Activated CD4-positive, alpha-beta T cell treated with anti-CD3 and anti-CD28 coated beads, Interleukin-2, Interleukin-4, amounts not matched to agents 100 ng/mL and 50 ng/mL, durations not matched to agents 16 hours and 8 hours (primary cell): Measurements from ENCODE around the gene COG2.
A peak's percentile ranks its signal among the peaks of the same experiment; 100 is the strongest.
"Not testable (repeated sequence)": the region's sequence is repeated elsewhere in the genome, so short reads cannot be mapped to it uniquely, and the experiment has no call there.

Source experiments
- DNase-seq: peaks from one replicate; pipeline ENCODE4 v3.0.0-alpha.2; 2020; ENCODE audit warnings: low spot score

COG2 gene

DNA sequence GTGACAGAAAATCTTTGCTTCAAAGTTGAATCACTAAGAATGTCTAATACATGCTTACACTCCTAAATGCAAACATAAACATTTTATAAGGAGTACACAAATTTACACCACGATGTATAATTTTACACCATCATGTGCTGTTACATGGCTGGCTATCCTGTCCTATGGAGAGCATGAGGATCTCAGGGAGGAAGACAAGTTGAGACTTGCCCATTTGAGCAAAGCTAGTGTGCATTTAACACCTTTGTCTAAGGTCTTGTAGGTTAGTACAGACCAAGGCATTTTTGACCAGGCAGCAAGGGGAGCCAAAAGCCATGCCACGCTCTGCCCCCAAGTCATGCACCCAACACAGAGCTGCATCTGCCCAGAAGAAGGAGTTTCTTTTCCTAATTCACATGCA, 14.5 kb upstream of the COG2 start:
- DNase-seq: no peak

DNA sequence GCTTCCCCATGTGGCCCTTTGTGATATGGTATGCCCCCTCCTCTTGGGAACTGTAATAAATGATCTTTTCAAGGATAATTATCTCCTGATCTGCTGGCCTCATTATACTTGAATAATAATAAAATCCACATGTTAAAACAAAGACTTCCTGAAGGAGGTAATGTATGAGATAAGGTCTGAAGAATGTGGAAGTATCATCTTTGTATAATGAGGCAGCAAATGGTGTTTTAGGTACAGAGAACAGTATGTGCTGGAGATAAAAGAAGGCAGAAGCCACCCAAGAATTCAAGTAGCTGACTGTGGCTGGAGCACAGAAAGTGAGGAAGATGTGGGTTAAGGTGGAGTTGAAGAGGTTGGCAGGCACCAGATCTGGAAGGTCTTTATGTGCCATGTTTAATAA, 12.8 kb upstream of the COG2 start:
- DNase-seq: no peak

DNA sequence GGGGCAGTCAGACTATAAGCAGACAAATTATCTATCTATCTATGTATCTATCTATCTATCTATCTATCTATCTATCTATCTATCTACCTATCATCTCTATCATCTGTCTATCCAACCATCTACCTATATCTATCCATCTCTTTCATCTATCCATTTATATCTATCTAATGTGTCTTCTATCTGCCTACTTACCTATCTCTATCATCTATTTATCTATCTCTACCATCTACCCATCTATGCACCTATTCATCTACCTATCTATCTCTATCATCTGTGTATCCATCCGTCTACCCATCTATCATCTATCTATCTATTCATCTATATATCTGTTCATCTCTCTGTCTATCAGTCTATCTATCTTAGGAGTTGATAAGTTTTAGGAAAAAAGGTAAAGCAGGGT, 10.8 kb upstream of the COG2 start:
- DNase-seq: no peak

DNA sequence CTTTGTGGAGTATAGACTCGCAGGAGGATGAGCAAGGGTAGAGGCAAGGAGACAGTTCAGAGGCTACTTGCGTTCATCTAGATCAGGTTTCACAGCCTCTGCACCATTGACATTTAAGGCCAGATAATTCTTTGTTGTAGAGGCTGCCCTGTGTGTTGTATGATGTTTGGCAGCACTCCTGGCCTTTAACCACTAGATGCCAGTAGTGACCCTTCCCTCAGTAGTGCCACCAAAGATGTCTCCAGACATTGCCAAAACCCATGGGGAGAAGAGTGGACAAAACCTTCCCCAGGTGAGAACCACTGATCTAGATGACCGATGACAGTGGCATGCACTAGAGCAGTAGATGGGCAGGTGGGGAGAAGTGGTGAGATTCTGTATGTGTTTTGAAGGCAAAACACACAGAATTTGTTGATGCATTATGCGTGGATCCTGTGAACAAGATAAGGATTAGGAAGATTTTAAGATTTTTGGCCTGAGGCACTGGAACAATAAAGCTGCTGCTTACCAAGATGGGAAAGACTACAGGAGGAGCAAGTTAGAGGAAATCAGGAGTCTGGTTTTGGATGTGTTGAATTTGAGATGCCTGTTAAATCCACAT, 9.9 kb upstream of the COG2 start:
- peak; percentile 25 for DNase-seq

DNA sequence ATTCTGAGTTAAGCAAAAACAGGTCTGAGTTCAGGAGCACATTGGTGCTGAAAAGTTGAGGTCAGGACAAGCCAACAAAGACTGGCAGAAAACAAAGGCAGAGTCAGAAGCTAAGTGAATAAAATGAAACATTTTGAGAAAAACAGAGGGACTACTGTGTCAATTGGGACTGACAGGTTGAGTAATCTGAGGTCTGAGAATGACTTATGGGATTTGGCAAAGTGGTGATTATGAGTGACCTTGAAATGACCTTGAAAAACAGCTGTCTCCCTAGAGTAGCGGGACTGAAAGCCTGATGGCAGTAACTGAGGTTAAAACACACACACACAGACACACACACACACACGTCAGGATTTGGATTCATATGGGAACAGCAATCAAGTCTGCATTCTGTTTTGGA, 8.8 kb upstream of the COG2 start:
- no peak for DNase-seq

DNA sequence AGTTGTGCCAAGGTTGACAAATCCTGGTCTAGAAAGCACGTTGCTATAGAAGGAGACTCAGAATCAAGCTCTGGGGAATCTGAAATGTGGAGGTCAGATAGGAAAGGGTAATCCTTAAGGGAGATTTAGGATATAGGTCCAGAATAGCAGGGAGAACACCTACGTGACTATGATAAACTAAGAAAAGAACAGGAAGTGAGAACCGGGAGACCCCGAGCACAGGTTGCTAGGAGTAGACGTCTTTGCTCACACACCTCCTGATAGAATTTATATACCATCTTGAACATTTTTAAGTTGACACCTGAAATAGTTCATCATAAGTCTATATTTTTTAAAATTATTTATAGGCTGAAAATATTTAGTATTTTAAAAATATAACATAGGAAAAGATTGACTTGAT, 7.9 kb upstream of the COG2 start:
- DNase-seq: no peak

DNA sequence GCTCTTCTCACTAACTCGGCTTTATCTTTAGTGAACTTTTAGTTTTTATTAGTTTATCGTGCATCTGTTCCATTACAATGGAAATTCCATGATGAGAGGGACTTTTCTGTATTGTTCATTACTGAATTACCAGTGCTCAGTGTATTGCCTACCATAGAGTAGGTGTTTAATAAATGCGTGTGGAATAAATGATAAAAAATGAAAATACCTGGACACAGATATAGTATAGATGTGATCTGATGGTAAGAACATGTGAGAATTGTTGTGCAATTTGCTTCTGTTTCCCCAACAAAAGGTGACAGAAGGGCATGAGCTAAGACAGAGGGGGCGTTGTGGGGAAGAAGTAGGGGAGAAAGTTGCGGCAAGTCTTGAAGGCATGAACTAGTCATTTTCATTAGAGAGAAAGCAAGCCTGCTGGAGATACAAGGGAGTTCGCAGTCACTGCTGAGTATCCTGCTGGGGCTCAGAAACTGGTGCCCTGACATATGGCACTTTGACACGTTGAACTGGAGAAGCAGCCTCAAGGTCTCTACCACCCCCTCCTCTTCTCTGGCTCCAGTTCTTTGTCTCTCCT, 5.6 kb upstream of the COG2 start:
- no peak for DNase-seq

DNA sequence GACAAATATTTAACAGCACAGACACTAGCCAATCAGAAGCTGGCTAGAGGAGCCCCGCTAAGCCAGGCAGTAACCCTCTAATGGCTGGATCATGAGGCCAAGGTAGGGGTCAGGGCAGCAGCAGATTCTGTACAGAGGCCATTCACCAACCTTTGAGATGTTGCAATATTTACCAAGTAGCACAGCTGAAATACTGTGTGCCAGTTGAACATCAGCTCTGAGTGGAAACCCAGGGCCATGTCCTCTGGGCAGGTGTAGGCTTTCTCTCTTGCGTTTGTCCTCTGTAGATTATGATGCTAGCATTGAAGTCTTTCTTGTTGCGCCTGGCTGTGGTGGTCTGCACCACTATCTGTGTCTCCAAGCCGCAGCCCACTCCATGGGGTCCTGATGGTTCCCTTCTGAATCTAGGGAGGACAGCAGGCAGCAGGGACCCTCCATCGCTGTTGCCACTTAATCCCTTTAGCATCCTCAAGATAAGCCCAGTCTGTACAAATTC, 2.5 kb upstream of the COG2 start:
- no peak for DNase-seq

DNA sequence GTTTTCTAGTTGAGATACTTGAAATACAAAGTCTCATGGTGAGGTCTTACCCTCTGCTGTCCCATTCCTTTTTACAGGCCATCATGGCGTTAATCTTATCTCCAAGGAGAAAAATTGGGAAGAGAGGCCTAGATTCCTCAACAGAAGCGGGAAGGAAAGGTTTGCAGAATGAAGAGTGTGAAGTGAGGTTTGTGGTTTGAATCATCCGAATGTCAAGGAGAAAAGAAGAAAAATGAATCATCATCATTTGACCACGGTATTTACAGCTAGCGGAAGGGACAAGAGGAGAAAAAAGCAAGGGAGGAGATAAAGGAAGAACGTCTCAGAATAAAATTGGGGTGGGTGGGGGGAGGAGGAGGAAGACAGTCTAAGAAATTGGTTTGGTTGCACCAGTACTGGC, 935 bp upstream of the COG2 start:
- DNase-seq: no peak

DNA sequence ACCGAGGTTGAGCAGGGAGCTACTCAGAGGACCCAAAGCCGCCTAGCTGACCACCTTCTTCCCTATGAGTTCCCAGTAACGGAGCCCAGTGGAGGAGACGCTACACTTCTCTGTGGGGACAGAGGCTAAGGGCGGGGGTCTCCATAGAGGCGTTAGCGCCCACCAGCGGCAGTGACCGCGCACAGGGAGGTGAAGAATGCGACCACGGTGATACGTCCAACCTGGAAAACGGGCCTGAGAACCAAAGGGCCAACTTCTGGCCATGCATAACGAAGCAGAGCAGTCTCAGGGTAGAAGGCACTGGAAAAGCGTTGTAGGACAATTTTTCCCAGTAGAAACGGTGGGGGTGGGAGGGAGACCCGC, 400 bp upstream of the COG2 start:
- DNase-seq: no peak

DNA sequence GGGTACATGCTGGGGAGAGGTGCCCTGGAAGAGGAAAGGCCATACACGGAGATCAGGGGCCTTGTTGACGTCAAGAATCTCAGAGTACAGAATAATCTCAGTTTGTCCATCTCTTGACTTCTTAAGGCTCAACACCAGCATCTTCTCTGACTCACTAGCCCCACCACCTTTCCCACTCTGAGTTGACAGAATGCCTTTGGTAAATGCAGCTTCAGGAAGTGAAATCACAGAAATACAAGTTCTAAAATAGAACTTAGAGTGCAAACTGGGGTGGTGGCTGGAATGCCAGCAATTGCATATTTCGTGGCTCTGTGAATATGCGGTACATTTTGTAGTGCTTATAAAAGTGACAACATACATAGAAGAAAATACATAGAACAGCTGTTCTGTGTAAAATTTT, 1.6 kb downstream of the COG2 start:
- DNase-seq: peak; percentile 49

DNA sequence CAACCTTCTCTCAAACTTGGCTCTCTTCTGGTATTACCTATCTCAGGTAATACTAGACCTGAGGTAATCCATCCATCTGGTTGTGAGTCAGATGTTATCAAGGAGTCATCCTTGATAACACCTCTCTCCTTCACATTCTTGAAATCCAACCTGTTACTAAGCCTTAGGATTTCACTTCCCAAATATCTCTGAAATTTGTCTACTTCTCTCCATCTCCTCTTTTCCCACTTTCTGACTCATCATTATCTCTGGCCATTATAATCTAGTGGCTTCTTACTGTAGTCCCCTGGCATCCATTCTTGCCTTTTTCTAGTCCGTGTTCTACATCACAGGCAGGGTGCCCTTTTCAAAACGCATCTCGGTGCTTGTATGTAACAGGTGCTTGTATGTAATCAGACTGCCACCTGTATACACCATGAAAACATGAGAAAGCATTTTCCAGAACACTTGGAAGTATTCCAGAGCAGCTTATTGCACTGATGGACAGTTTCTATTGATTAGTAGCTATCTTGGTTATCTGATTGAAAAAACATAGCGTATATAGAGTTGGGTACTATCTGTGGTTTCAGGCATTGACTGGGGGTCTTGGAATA, 4.5 kb downstream of the COG2 start:
- DNase-seq: no peak

DNA sequence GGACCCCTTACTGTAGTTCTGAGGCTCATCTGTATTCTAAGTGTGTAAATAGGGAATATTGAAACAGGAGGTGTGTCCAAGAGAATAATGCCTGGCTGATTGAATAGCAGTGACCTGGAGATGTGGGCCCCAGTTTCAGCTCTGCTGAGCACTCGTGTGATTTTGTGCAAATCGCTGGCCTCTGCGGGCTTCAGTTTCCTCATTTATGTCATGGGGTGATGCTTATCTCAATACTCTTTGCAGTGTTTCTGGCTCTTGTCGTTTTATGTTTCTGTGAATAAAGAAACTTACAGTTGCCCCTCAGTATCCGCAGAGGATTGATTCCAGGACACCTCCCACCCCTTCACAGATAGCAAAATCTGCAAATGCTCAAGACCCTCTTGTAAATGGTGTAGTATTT, 5.0 kb downstream of the COG2 start:
- no peak for DNase-seq

DNA sequence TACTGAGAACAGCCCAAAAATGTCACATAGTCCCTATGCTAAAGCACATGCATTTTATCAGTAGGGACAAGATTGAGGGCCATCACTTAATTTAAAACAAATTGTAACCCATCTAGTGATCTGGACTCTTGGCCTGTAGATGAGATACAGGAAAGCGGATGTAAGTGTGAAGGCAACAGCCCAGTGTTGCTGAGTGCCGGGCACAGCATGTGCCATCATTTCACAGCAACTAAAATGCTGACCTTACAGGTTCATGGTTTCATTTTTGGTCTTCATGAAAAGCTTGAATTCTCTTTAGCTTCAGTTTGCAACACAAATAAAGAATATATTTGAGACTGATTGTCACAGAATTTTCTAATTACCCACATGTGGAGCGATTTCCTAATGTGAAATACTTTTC, 5.8 kb downstream of the COG2 start:
- DNase-seq: no peak

DNA sequence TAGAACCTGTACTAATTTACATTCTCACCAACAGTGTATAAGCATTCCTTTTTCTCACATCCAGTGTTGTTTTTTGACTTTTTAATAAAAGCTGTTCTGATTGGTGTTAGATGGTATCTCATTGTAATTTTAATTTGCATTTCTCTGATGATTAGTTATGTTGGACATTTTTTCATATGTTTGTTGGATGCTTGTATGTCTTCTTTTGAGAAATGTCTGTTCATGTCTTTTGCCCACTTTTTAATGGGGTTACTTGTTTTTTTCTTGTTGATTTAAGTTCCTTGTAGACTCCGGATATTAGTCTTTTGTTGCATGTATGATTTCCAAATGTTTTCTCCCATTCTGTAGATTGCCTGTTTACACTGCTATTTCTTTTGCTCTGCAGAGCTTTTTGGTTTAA, 8.0 kb downstream of the COG2 start:
- DNase-seq: no peak

DNA sequence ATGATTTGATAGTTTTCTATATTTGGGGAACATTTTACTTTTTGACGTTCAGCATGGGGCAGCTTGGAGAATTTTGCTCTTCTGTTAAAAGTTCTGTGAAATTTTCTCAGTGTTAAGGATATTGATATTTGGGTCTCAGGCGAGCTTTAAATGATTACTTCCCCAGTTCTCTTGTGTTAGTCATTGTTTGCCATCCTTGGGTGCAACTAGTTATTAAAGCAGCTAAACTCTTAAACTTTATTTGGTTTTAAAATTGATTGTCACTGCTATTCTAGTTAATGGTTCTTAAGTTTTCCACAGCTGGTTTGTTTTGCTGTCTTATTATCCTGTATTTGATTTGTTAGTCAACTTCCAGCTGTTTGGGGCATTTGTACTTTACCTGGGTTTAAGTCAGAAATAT, 9.0 kb downstream of the COG2 start:
- no peak for DNase-seq

DNA sequence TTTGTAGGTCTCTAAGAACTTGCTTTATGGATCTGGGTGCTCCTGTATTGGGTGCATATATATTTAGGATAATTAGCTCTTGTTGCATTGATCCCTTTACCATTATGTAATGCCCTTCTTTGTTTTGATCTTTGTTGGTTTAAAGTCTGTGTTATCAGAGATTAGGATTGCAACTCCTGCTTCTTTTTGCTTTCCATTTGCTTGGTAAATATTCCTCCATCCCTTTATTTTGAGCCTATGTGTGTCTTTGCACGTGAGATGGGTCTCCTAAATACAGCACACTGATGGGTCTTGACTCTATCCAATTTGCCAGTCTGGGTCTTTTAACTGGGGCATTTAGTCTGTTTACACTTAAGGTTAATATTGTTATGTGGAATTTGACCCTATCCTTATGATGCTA, 14.4 kb downstream of the COG2 start:
- DNase-seq: not testable (repeated sequence)

DNA sequence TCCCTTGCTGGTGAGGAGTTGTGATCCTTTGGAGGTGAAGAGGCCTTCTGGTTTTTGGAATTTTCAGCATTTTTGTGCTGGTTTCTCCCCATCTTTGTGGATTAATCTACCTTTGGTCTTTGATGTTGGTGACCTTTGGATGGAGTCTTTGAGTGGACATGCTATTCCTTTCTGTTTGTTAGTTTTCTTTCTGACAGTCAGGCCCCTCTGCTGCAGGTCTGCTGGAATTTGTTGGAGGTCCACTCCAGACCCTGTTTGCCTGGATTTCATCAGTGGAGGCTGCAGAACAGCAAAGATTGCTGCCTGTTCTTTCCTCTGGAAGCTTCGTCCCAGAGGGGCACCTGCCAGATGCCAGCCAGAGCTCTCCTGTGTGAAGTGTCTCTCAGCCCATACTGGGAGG, 15.8 kb downstream of the COG2 start:
- not testable (repeated sequence) for DNase-seq

DNA sequence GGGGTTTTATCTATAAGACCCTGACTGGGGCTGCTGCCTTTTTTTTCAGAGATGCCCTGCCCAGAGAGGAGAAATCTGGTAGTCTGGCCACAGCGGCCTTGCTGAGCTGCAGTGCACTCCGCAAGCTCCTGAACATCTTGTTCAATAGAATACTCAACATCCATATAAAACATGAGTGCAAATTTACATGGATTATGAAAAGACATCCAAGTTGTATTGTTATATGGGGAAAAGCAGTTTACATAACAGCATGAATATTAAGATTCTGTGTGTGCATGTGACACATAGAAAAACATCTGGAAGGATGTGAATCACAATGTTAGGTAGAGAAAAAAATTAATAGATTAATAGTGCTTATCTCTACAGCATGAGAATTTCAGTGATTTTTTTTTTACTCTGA, 16.4 kb downstream of the COG2 start:
- no peak for DNase-seq

DNA sequence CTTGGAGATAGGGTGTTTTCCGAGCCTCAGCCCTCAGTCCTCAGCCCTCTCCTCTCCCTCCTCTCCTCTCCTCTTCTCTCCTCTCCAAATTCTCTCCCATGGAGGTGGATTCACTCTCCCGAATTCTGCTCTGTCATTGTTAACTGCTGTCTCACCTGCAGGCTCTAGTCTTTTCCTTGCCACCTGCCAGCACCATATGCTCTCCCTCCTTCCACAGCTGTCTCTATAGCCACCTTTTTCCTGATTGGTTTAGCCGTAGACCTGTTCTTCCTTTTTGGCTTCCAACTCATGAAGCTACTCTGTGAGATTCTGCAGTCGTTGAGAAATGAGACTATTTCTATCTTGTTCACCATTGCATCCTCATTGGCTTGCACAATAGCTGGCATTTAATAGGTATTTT, 19.7 kb downstream of the COG2 start:
- DNase-seq: no peak

DNA sequence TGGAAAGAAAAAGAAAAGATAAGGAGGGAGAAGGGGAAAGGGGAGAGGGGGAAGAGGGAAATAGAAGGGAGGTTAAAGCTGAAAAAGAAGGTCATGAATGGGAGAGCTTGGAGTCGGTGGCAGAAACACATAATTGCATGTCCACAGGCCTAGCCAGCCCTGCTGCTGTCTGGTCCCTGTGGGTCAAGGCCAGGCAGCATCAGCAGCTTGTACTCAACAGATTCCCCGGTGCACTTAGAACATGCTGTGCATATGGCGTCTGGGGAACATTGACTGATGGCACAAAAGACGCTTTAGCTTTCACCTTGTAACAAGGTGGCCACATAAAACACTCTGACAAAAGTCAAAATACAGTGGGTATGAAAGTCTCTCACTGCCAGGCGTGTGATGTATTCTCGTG, 25.9 kb downstream of the COG2 start:
- no peak for DNase-seq

DNA sequence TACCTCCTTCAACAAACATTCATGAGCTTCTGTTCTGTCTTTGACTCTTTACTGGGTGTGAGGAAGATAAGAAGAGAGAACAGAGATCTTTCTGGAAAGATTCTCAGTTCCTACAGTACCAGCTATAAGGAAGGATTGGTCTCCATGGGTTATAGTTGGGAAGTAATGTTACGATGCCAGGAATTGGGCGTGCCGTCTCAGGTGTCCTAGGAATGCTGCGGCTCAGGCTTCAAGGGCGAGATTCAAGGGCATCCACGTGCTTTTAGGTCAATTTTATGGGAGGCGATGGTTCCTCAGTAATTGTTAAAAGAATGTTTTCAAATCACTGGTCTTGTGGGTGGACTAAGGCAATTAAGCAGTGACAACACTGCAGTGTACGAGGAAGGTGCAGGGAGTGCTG, 27.3 kb downstream of the COG2 start:
- no peak for DNase-seq

DNA sequence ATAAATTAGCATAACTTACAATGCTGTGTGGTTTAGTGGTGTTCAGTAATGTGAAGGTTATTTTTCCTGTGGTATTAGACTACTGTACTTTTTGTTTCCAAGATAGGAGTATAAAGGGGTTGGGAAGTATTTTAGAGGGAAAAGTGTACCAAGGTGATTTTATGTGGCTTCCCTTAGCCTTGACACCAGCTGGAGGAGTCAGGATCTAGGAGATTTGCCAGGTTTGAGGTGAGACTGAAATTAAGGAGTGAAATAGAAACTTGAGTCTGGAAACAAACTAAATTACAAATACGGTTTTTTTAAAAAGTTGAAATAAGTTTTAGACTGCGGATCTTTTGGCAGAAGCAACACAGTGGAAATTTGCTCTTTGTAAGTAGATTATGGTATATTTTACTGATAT, 32.3 kb downstream of the COG2 start:
- no peak for DNase-seq

DNA sequence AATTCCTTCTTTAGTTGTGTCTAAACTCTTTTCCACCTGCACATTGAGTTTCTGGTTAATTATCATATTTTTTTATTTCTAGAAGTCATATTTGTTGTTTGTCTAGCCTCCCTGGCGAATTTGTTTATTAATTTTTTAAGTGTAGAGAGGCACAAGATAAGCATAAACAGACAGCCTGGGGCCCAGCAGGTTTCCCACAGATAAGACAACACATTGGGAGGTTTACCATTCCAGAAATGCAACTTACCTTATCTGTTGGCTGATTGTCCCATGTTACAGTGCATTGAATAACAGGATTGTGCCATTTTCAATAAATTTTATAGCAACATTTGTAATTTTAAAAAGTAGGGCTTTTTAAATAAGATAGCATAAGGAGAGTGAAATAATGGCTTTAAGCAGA, 34.9 kb downstream of the COG2 start:
- no peak for DNase-seq
